Mammary epithelial cell (primary cell): ENCODE data around the gene HOXA4.

ENCODE experiments used
- EZH2 ChIP-seq: IDR thresholded peaks from 2 replicates; pipeline ENCODE4 v1.6.1; 2012; ENCODE audit warnings: low read length, inconsistent platforms, borderline replicate concordance
- TF ChIP-seq, protein P1 (sequence below), 2 donors: IDR thresholded peaks in 1 of 2; conservative IDR thresholded peaks in 1 of 2; 2 replicates each; pipeline ENCODE4 v1.5.1; 2011 to 2012; ENCODE audit warnings: inconsistent platforms in 2 of 2, low read length in 2 of 2, mild to moderate bottlenecking in 2 of 2, control low read depth in 1 of 2, low read depth in 1 of 2; ENCODE audit not compliant: insufficient read depth in 1 of 2; ENCODE audit errors: extremely low read depth in 1 of 2

DNA sequence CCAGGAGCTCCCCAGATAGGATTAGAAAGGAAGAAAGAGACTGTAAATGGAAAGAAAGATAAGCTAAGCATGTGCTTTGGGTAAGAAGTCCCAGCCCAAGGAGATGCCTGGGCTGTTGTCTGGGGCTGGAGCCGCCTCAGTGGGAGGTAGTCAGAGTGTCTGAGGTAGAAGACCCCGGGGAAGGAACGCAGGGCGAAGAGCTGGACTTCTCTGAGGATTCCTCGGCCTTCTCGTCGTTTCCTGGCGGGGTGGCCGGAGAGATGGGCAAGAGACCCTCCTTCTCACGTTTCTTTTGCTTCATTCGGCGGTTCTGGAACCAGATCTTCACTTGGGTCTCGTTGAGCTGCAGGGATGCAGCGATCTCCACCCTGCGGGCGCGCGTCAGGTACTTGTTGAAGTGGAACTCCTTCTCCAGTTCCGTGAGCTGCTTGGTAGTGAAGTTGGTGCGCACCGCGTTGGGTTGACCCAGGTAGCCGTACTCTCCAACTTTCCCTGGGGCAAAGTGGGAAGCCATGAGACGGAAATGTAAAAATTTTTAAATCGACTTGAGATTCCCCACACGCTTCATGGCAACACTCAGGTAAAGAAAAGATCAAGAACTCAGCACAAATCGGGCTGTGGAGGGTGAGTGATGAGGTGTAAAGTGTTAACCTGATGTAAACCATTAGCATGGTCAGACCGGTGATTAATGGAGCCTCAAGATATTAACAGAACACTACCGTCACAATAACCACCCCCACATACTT lies 36.1 kb downstream of the HOXA4 start:
- TF ChIP-seq, protein P1, sequence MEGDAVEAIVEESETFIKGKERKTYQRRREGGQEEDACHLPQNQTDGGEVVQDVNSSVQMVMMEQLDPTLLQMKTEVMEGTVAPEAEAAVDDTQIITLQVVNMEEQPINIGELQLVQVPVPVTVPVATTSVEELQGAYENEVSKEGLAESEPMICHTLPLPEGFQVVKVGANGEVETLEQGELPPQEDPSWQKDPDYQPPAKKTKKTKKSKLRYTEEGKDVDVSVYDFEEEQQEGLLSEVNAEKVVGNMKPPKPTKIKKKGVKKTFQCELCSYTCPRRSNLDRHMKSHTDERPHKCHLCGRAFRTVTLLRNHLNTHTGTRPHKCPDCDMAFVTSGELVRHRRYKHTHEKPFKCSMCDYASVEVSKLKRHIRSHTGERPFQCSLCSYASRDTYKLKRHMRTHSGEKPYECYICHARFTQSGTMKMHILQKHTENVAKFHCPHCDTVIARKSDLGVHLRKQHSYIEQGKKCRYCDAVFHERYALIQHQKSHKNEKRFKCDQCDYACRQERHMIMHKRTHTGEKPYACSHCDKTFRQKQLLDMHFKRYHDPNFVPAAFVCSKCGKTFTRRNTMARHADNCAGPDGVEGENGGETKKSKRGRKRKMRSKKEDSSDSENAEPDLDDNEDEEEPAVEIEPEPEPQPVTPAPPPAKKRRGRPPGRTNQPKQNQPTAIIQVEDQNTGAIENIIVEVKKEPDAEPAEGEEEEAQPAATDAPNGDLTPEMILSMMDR (conservative IDR thresholded peaks at IDR 0.05 in 1 of 2, IDR thresholded peaks at IDR 0.05 in 1 of 2; ENCODE audit: extremely low read depth in 1 of 2, insufficient read depth in 1 of 2, low read depth in 1 of 2, low read length in 2 of 2): no peak
- no peak for TF ChIP-seq EZH2
